Measurements from ENCODE around the gene PAM.

PAM gene

DNA sequence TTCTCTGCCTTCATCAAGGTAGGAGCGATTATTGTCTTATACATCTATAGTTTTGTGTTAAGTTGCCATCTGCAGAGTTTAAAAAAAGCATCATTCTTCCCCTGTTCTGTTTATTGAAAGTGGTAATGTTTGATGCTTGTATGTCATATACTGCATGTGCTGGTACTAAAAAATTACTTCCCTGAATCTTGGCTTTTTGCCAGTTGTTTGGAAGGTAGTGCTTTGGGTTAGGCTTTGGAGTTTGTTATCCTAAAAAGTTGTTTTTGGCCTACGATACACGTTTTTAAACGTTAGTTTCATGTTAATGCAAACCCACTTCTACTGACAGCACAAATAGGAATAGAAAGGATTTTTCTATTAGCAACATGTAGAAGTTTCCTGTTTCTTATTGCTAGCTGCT is 206.6 kb downstream of the PAM start:
- no peak for DNase-seq (ENCODE audit: low spot score)
- POLR2A ChIA-PET (ENCODE audit: low non-redundant PET) = no interaction called here
- CTCF ChIA-PET = no interaction called here

DNA sequence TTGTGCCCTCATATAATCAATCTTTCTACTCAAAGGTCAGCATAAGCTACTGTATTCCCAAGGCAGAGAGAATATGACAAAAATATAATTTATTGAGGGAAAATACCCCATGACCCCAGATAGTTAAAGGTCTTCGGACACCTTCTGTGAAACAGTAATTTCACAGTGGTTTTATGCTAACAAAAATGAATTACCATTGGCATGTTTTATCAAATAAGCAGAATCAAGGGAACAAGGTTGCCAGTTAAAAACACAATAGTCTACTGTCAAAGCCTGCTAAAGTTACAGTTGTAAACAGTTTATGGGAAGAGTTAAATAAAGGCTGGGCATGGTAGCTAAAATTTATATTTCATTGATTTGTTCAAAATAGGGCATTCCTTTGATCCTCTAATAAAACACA is 210.5 kb downstream of the PAM start:
- ChIA-PET POLR2A (ENCODE audit: low non-redundant PET) (no interaction called here), CTCF (interaction anchor here (0.6 kb wide), 1 partner anchor 185 kb away, joined by 4 read pairs; no protein-coding TSS in a partner anchor)
- TF ChIP-seq, protein P1, sequence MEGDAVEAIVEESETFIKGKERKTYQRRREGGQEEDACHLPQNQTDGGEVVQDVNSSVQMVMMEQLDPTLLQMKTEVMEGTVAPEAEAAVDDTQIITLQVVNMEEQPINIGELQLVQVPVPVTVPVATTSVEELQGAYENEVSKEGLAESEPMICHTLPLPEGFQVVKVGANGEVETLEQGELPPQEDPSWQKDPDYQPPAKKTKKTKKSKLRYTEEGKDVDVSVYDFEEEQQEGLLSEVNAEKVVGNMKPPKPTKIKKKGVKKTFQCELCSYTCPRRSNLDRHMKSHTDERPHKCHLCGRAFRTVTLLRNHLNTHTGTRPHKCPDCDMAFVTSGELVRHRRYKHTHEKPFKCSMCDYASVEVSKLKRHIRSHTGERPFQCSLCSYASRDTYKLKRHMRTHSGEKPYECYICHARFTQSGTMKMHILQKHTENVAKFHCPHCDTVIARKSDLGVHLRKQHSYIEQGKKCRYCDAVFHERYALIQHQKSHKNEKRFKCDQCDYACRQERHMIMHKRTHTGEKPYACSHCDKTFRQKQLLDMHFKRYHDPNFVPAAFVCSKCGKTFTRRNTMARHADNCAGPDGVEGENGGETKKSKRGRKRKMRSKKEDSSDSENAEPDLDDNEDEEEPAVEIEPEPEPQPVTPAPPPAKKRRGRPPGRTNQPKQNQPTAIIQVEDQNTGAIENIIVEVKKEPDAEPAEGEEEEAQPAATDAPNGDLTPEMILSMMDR (conservative IDR thresholded peaks at IDR 0.05; ENCODE audit: low read depth) = no peak
- H3K27ac ChIP-seq = no peak overlapping the region
- no peak for DNase-seq (ENCODE audit: low spot score)

More for the DNA sequence above, 206.6 kb downstream of the PAM start:
- TF ChIP-seq, protein P1 (conservative IDR thresholded peaks at IDR 0.05; ENCODE audit: low read depth) = no peak
- H3K27ac ChIP-seq = no peak overlapping the region

DNA sequence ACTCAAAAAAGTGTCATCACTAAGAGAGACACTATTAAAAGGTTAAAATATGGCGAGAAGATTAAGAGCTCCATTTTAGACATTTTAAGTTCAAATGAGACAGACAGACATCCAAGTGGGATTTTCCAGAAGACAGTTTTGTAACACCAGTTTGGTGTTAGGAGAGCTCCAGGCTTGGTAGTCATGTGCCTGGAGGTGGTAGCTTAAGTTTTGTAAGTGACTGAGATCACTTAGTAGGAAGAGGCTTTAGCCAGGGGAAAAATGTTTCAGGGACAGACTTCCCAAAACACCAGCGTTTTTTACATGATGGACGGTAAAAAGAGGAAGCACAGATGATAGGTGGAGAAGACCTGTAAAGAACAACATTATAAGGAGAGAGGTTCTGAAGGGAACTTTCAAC is 214.5 kb downstream of the PAM start:
- H3K27ac ChIP-seq = no peak overlapping the region
- DNase-seq (ENCODE audit: low spot score) = no peak
- TF ChIP-seq, protein P1 (conservative IDR thresholded peaks at IDR 0.05; ENCODE audit: low read depth) = no peak
- POLR2A ChIA-PET (ENCODE audit: low non-redundant PET) = no interaction called here
- CTCF ChIA-PET = interaction anchor here (0.6 kb wide), 1 partner anchor 170 kb away, joined by 3 read pairs; no protein-coding TSS in a partner anchor

DNA sequence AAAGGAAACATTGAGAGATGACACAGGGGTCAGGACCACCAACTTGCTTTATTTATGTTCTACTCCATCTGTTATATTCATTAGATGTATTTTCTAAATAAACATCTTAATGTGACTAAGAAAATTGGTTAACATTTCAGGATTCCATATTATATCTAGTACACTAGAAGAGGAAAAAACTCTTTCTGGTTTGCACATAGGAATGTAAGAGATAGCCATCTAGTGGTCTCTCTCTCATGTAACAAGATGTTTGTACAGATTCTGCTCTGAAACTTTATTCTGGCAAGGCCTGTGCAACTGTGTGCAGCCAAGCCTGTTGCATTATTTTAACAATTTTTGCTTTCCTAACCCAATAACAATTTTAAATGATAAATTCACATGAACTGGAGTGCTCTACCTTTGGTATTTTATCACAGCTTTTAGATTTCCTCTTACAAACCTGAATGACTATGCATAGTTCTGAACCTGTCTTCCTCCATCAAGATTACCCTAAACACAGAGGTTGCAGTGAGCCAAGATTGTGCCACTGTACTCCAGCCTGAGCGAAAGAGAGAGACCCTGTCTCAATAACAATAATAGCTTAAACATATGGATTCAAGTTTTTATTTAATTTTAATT is 216.7 kb downstream of the PAM start:
- ChIA-PET CTCF (interaction anchor here (0.6 to 1.8 kb wide), 3 partner anchors 48 to 318 kb away, joined by 3 to 12 read pairs (median 3); no protein-coding TSS in a partner anchor), POLR2A (ENCODE audit: low non-redundant PET) (no interaction called here)
- H3K27ac ChIP-seq = no peak overlapping the region
- TF ChIP-seq, protein P1 (conservative IDR thresholded peaks at IDR 0.05; ENCODE audit: low read depth) = peak; percentile 75
- DNase-seq (ENCODE audit: low spot score) = peak; percentile 42

DNA sequence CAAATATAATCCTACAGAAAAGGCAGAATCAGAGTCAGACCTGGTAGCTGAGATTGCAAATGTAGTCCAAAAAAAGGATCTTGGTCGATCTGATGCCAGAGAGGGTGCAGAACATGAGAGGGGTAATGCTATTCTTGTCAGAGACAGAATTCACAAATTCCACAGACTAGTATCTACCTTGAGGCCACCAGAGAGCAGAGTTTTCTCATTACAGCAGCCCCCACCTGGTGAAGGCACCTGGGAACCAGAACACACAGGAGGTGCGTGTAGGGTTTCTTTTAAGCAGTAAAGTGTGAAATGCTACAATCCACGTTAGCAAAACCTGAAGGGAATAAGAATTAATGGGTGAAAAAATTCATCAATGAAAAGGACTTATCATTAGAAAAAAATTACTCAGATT is 219.1 kb downstream of the PAM start:
- TF ChIP-seq, protein P1 (conservative IDR thresholded peaks at IDR 0.05; ENCODE audit: low read depth) = no peak
- ChIA-PET POLR2A (ENCODE audit: low non-redundant PET) (no interaction called here), CTCF (interaction anchor here (1.2 kb wide), 1 partner anchor 194 kb away, joined by 3 read pairs; no protein-coding TSS in a partner anchor)
- no peak overlapping the region for H3K27ac ChIP-seq
- DNase-seq (ENCODE audit: low spot score) = no peak

DNA sequence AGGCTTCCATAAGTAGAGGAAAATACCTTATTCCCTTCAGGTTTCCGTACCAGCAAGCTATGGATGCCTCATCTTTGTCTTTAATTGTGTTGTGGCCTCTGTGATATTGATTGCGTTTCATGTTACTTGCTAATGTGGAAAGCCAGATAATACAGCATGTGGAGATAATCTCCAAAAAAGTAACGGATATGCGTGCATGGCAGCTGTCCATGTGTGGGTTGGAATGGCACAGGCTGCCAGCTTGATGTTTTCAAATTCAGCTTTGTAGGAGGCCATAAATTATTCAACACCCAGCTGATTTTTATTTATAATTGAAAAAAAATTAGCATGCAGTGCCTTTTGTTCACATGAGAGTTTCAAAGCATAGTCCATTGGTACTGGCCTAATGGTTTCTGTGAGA is 219.9 kb downstream of the PAM start:
- TF ChIP-seq, protein P1 (conservative IDR thresholded peaks at IDR 0.05; ENCODE audit: low read depth) = no peak
- no peak overlapping the region for H3K27ac ChIP-seq

More for the DNA sequence above, 219.9 kb downstream of the PAM start:
- CTCF ChIA-PET = no interaction called here
- POLR2A ChIA-PET (ENCODE audit: low non-redundant PET) = no interaction called here
- DNase-seq (ENCODE audit: low spot score) = no peak

All from RWPE1 (cell line).